Mucosa of stomach (tissue), 1 donor: ENCODE results near the gene GOLGA6B.
A peak's percentile ranks its signal among the peaks of the same experiment; 100 is the strongest.
"Not testable (repeated sequence)": the region's sequence is repeated elsewhere in the genome, so short reads cannot be mapped to it uniquely, and the experiment has no call there.

Experiments used
- H3K27me3 ChIP-seq: one replicate; pipeline ENCODE4 v1.7.0; 2013; ENCODE audit warnings: mild to moderate bottlenecking, low read length; ENCODE audit not compliant: control insufficient read depth, insufficient read depth
- H3K36me3 ChIP-seq: one replicate; pipeline ENCODE4 v1.7.0; 2013; ENCODE audit warnings: low read length; ENCODE audit not compliant: control insufficient read depth, insufficient read depth
- H3K4me1 ChIP-seq: one replicate; pipeline ENCODE4 v1.7.0; 2013; ENCODE audit warnings: mild to moderate bottlenecking, low read length; ENCODE audit not compliant: control insufficient read depth, insufficient read depth
- H3K4me3 ChIP-seq: one replicate; pipeline ENCODE4 v1.7.0; 2013; ENCODE audit warnings: low read length
- H3K9ac ChIP-seq: one replicate; pipeline ENCODE4 v1.7.0; 2013; ENCODE audit warnings: mild to moderate bottlenecking, low read length, moderate library complexity
- H3K9me3 ChIP-seq: one replicate; pipeline ENCODE4 v1.7.0; 2013; ENCODE audit warnings: mild to moderate bottlenecking, low read length, moderate library complexity; ENCODE audit not compliant: control insufficient read depth
- donor health status: Pancreatic carcinoma.

The GOLGA6B gene

GRCh38 chr15:72676838-72677237 is 22.3 kb downstream of the GOLGA6B start:
- H3K36me3 ChIP-seq = no peaks in the 10 kb centered on the region
- H3K4me3 ChIP-seq = no peak overlapping the region
- no peaks in the 10 kb centered on the region for H3K4me1 ChIP-seq
- no peaks in the 10 kb centered on the region for H3K9me3 ChIP-seq
- no peak overlapping the region for H3K9ac ChIP-seq
- H3K27me3 ChIP-seq = peaks cover 4% of the 10 kb centered on the region

- peaks cover 4% of the 10 kb centered on the region for H3K27me3 ChIP-seq
- H3K36me3 ChIP-seq = no peaks in the 10 kb centered on the region
- H3K9ac ChIP-seq = no peak overlapping the region
- peaks cover 4% of the 10 kb centered on the region for H3K4me1 ChIP-seq
- no peaks in the 10 kb centered on the region for H3K9me3 ChIP-seq
- H3K4me3 ChIP-seq = no peak overlapping the region
Observed at GRCh38 chr15:72680931-72681330, 26.4 kb downstream of the GOLGA6B start.

- H3K27me3 ChIP-seq = peaks cover 4% of the 10 kb centered on the region
- H3K9ac ChIP-seq = no peak overlapping the region
- no peaks in the 10 kb centered on the region for H3K36me3 ChIP-seq
- H3K4me3 ChIP-seq = no peak overlapping the region
- H3K4me1 ChIP-seq = peaks cover 4% of the 10 kb centered on the region
- H3K9me3 ChIP-seq = no peaks in the 10 kb centered on the region
Observed at GRCh38 chr15:72682772-72683171, 28.3 kb downstream of the GOLGA6B start.

GRCh38 chr15:72685301-72685924 is 30.9 kb downstream of the GOLGA6B start:
- H3K4me3 ChIP-seq = peak overlapping the region; percentile 94
- H3K27me3 ChIP-seq = no peaks in the 10 kb centered on the region
- H3K4me1 ChIP-seq = peaks cover 4% of the 10 kb centered on the region
- no peaks in the 10 kb centered on the region for H3K9me3 ChIP-seq
- H3K36me3 ChIP-seq = no peaks in the 10 kb centered on the region
- H3K9ac ChIP-seq = peak overlapping the region; percentile 92

DNA sequence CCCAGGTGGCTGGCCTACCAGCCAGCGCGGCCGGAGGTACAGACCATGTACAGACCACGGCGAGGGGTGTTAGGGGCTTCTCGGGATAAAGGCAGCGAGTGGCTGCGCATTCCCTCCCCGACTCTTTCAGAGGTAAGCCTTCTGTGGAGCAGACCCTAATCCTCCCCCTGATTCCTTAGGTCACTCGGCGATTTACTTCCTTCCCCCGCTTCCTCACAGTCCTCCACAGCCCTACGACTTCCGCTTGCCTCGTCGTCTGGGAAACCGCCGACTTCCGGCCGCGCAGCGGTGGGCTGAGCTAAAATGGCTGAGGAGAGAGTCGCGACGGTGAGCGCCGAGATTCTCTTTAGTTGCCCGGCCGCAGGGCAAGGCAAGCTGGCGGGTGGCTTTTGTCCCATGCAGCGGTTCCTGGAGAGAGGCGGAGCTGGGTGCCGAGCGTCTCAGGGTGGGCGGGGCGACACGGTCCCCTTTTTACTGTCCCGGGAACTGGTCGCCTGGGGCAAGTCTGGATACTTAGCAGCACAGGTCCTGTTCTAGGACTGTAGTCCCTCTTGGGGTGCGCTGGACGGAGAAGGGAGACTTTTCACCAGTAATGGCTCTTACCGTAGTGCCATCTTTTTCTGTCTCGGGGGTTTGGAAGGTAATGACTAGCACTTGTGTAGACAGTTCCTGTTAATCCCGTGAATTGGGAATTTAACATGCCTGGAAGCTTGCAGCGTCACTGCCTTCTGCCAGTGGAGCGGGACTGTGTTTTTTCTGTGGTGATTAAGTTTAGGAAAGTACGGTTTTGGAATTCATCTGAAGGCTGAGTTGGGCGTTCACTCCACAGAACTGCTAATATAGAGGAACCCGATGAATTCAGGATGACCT is 31.7 kb downstream of the GOLGA6B start, which contains the start of the genes BBS4 and HIGD2B:
Gene BBS4 (plus strand): TSS at position 283 of the 870 bp plus-strand sequence. CDS start 21 bp downstream, at position 304.
Gene HIGD2B (minus strand): TSS at position 258 of the 870 bp plus-strand sequence. CDS start 9,808 bp downstream, outside the sequence.
- no peaks in the 10 kb centered on the region for H3K9me3 ChIP-seq
- H3K4me1 ChIP-seq = peaks cover 4% of the 10 kb centered on the region
- peak within 1 kb of the TSS; percentile 92 for H3K9ac ChIP-seq
- peak within 1 kb of the TSS; percentile 94 for H3K4me3 ChIP-seq
- H3K36me3 ChIP-seq = no peaks in the 10 kb centered on the region
- no peaks in the 10 kb centered on the region for H3K27me3 ChIP-seq

DNA sequence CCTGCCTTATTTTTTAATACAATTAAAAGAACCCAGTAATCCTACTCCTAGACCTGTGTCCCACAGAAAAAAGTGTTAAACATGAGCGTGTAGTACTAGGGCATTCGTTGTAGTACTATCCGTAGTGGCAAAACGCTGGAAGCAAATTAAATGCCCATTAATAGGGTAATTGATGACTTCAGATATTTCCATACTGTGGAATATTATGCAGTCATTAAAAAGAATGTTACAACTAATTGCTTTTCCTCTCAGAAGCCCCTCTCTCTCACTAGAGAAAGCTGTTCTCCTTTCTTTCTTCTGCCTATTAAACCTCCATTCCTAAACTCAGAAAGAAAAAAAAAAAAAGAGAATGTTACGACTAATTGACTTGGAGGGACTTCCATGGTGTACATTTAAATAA is 34.2 kb downstream of the GOLGA6B start:
- Histone ChIP-seq H3K9ac (no peak overlapping the region), H3K27me3 (no peaks in the 10 kb centered on the region), H3K9me3 (no peaks in the 10 kb centered on the region), H3K4me1 (peaks cover 4% of the 10 kb centered on the region), H3K36me3 (no peaks in the 10 kb centered on the region), H3K4me3 (no peak overlapping the region)

- no peaks in the 10 kb centered on the region for H3K36me3 ChIP-seq
- H3K9me3 ChIP-seq = no peaks in the 10 kb centered on the region
- no peaks in the 10 kb centered on the region for H3K4me1 ChIP-seq
- H3K4me3 ChIP-seq = no peak overlapping the region
- no peak overlapping the region for H3K9ac ChIP-seq
- H3K27me3 ChIP-seq = no peaks in the 10 kb centered on the region
Observed at GRCh38 chr15:72690938-72691337, 36.4 kb downstream of the GOLGA6B start.

DNA sequence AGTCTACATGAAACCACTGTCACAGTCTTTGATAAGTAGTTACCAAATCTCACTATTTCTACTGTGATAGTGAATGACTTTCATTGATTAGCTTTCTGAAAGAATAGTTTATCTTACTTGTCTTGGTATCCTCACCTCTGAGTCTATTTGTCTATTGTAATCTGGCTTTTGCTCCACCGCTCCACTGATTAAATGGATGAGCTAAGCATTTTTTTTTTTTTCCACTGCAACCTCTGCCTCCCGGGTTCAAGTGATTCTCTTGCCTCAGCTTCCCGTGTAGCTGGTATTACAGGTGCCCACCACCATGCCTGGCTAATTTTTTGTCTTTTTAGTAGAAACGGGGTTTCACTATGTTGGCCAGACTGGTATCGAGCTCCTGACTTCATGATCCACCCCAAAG is 44.4 kb downstream of the GOLGA6B start:
- Histone ChIP-seq H3K36me3 (no peaks in the 10 kb centered on the region), H3K9ac (no peak overlapping the region), H3K9me3 (no peaks in the 10 kb centered on the region)

GRCh38 chr15:72700076-72700475 is 45.6 kb downstream of the GOLGA6B start:
- no peak overlapping the region for H3K9ac ChIP-seq
- H3K4me1 ChIP-seq = no peaks in the 10 kb centered on the region
- no peaks in the 10 kb centered on the region for H3K9me3 ChIP-seq
- H3K36me3 ChIP-seq = no peaks in the 10 kb centered on the region
- no peaks in the 10 kb centered on the region for H3K27me3 ChIP-seq
- no peak overlapping the region for H3K4me3 ChIP-seq

More for the DNA sequence above, 44.4 kb downstream of the GOLGA6B start:
- Histone ChIP-seq H3K4me3 (no peak overlapping the region), H3K4me1 (no peaks in the 10 kb centered on the region), H3K27me3 (no peaks in the 10 kb centered on the region)

GRCh38 chr15:72706266-72706665 is 51.8 kb downstream of the GOLGA6B start:
- H3K9me3 ChIP-seq = no peaks in the 10 kb centered on the region
- H3K27me3 ChIP-seq = no peaks in the 10 kb centered on the region
- H3K4me3 ChIP-seq = no peak overlapping the region
- H3K9ac ChIP-seq = no peak overlapping the region
- H3K4me1 ChIP-seq = no peaks in the 10 kb centered on the region
- H3K36me3 ChIP-seq = no peaks in the 10 kb centered on the region

DNA sequence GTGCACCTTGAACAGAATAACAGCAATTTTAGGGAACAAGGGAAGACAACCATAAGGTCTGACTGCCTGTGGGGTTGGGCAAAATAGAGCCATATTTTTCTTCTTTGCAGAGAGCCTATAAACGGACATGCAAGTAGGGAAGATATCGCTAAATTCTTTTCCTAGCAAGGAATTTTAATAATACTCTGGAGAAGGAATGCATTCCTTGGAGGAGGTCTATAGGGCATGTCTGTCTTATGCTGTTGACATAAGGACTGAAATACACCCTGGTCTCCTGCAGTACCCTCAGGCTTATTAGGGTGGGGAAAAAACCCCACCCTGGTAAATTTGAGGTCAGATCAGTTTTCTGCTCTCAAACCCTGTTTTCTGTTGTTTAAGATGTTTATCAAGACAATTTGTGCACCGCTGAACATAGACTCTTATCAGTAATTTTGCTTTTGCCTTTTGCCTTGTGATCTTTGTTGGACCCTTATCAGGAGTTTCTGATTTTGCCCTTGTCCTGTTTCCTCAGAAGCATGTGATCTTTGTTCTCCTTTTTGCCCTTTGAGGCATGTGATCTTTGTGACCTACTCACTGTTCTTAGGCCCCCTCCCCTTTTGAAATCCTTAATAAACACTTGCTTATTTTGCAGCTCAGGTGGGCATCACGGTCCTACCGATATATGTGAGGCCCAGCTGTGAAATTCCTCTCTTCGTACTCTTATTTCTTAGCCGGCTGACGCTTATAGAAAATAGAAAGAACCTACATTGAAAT is 54.2 kb downstream of the GOLGA6B start:
- not testable (repeated sequence) for H3K27me3 ChIP-seq, H3K36me3 ChIP-seq, H3K9me3 ChIP-seq, H3K4me1 ChIP-seq, H3K9ac ChIP-seq, H3K4me3 ChIP-seq
